Measurements from ENCODE around the gene ZNF408. TPM values are rescaled to one million over a fixed set of nuclear protein-coding genes. Genes with fewer than 3 reads are reported as not detected.

ZNF408 gene
- total RNA-seq, 2 experiments from 2014 or later, result 8.8 to 9.0 TPM

DNA sequence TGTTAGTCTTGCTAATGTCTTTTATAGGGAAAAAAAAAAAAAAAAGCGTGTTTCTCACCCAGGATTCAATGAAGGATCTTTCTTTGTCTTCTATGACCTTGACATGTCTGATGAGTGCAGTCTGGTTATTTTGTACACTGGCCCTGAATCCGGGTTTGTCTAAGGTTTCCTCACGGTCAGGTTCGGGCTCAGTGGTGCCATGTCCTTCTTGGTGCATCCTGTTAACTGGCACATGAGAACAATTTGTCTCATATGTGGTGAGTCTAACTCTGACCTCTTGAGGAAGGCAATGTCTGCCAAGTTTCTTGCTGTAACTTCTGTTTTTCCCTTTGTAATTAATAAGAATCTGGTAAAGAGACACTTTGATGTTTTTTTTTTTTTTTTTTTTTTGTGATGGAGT lies 30.7 kb downstream of the ZNF408 start:
- H3K4me3 Mint-ChIP-seq, result no peak overlapping the region
- H3K9me3 Mint-ChIP-seq (ENCODE audit: low read depth), result no peaks in the 10 kb centered on the region
- ChIA-PET CTCF (no interaction called here), POLR2A (interaction anchor here (0.7 kb wide), 1 partner anchor 36 kb away, joined by 6 read pairs; no protein-coding TSS in a partner anchor)
- no peaks in the 10 kb centered on the region for H3K36me3 Mint-ChIP-seq (ENCODE audit: low read depth)
- no peaks in the 10 kb centered on the region for H3K27me3 Mint-ChIP-seq
- intact Hi-C loops (cut with DNase I, micrococcal nuclease), result no loop called here
- H3K27ac Mint-ChIP-seq, result no peak overlapping the region
- ATAC-seq (no peak), DNase-seq (no peak)
- no peaks in the 10 kb centered on the region for H3K4me1 Mint-ChIP-seq

GRCh38 chr11:46733234-46733633 lies 32.4 kb downstream of the ZNF408 start:
- ATAC-seq (no peak), DNase-seq (no peak)
- CTCF ChIA-PET, result no interaction called here
- Mint-ChIP-seq H3K36me3 (ENCODE audit: low read depth) (no peaks in the 10 kb centered on the region), H3K4me1 (no peaks in the 10 kb centered on the region), H3K4me3 (no peak overlapping the region), H3K27me3 (no peaks in the 10 kb centered on the region), H3K9me3 (ENCODE audit: low read depth) (no peaks in the 10 kb centered on the region), H3K27ac (no peak overlapping the region)
- intact Hi-C loops (cut with DNase I, micrococcal nuclease), result no loop called here
- POLR2A ChIA-PET, result no interaction called here

DNA sequence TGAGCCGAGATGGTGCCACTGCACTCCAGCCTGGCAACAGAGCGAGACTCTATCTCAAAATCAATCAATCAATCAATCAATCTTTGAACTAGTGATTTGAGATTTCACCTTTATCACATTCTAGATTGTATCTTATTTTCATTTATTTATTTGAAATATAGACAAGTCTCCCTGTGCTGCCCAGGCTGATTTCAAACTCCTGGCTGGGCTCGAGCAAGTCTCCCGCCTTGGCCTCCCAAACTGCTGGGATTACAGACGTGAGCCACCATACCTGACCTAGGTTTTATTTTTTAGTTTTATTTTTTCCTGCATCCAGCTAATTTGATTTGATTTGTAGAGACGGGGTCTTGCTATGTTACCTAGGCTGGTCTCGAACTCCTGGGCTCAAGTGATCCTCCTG lies 35.3 kb downstream of the ZNF408 start:
- Mint-ChIP-seq H3K4me3 (no peak overlapping the region), H3K27me3 (no peaks in the 10 kb centered on the region), H3K9me3 (ENCODE audit: low read depth) (no peaks in the 10 kb centered on the region), H3K36me3 (ENCODE audit: low read depth) (peaks cover 3% of the 10 kb centered on the region), H3K27ac (no peak overlapping the region), H3K4me1 (no peaks in the 10 kb centered on the region)
- no peak for ATAC-seq
- ChIA-PET CTCF (interaction anchor here (0.7 kb wide), 1 partner anchor 11 kb away, joined by 3 read pairs; no protein-coding TSS in a partner anchor), POLR2A (no interaction called here)
- intact Hi-C loops (cut with DNase I, micrococcal nuclease), result no loop called here
- DNase-seq, result no peak

DNA sequence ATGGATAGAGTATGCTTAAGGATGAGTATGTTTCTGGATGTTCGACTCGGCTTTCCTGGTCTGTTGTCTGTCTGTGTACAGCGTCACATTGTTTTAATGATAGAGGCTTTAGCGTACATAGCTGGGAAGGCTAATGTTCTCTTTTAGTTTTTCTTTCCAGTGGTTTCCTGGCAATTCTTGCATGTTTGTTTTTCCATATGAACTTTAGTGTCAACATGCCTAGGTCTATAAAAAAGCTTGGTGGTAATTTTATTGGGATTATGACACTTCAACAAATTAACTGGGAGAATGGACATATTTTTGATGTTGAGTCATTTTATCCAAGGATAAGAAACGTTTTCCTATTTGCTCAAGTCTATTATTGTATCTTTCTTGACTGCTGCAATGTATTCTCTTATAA lies 35.8 kb downstream of the ZNF408 start:
- CTCF ChIA-PET, result interaction anchor here (0.7 kb wide), 1 partner anchor 11 kb away, joined by 3 read pairs; no protein-coding TSS in a partner anchor

DNA sequence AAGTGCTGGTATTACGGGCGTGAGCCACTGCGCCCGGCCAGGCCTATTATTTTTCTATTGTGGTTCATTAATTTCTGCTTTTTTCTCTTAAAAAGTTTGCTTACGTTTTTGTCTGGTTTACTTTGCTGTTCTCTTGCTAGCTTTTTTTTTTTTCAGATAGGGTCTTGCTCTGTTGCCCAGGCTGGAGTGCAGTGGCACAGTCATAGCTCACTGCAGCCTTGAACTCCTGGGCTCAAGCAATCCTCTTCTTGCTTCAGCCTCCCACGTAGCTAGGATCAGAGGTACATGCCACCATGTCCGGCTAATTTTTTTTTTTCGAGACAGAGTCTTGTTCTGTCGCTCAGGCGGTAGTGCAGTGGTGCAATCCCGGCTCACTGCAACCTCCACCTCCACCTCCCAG lies 36.9 kb downstream of the ZNF408 start:
- peaks cover 18% of the 10 kb centered on the region for H3K36me3 Mint-ChIP-seq (ENCODE audit: low read depth)

More for the DNA sequence above, 35.8 kb downstream of the ZNF408 start:
- Mint-ChIP-seq H3K4me1 (no peaks in the 10 kb centered on the region), H3K27ac (no peak overlapping the region), H3K9me3 (ENCODE audit: low read depth) (no peaks in the 10 kb centered on the region), H3K36me3 (ENCODE audit: low read depth) (peaks cover 7% of the 10 kb centered on the region), H3K27me3 (no peaks in the 10 kb centered on the region), H3K4me3 (no peak overlapping the region)
- ATAC-seq (no peak), DNase-seq (no peak)
- intact Hi-C loops (cut with DNase I, micrococcal nuclease), result no loop called here
- POLR2A ChIA-PET, result no interaction called here

GRCh38 chr11:46738887-46739286 lies 38.1 kb downstream of the ZNF408 start:
- H3K27ac Mint-ChIP-seq, result no peak overlapping the region
- no peaks in the 10 kb centered on the region for H3K27me3 Mint-ChIP-seq
- no peak for ATAC-seq
- DNase-seq, result no peak
- intact Hi-C loops (cut with DNase I, micrococcal nuclease), result no loop called here
- H3K4me1 Mint-ChIP-seq, result no peaks in the 10 kb centered on the region
- ChIA-PET POLR2A (no interaction called here), CTCF (interaction anchor here (0.8 to 0.9 kb wide), 2 partner anchors 14 to 273 kb away, joined by 3 to 4 read pairs; no protein-coding TSS in a partner anchor)
- peaks cover 27% of the 10 kb centered on the region for H3K36me3 Mint-ChIP-seq (ENCODE audit: low read depth)
- H3K9me3 Mint-ChIP-seq (ENCODE audit: low read depth), result no peaks in the 10 kb centered on the region
- no peak overlapping the region for H3K4me3 Mint-ChIP-seq

More for the DNA sequence above, 36.9 kb downstream of the ZNF408 start:
- H3K27me3 Mint-ChIP-seq, result no peaks in the 10 kb centered on the region
- ChIA-PET CTCF (interaction anchor here (0.6 kb wide), 2 partner anchors 20 to 998 kb away, joined by 3 read pairs; no protein-coding TSS in a partner anchor), POLR2A (no interaction called here)
- intact Hi-C loops (cut with DNase I, micrococcal nuclease), result no loop called here
- H3K4me1 Mint-ChIP-seq, result no peaks in the 10 kb centered on the region
- DNase-seq (no peak), ATAC-seq (no peak)
- no peaks in the 10 kb centered on the region for H3K9me3 Mint-ChIP-seq (ENCODE audit: low read depth)
- H3K4me3 Mint-ChIP-seq, result no peak overlapping the region
- H3K27ac Mint-ChIP-seq, result no peak overlapping the region

DNA sequence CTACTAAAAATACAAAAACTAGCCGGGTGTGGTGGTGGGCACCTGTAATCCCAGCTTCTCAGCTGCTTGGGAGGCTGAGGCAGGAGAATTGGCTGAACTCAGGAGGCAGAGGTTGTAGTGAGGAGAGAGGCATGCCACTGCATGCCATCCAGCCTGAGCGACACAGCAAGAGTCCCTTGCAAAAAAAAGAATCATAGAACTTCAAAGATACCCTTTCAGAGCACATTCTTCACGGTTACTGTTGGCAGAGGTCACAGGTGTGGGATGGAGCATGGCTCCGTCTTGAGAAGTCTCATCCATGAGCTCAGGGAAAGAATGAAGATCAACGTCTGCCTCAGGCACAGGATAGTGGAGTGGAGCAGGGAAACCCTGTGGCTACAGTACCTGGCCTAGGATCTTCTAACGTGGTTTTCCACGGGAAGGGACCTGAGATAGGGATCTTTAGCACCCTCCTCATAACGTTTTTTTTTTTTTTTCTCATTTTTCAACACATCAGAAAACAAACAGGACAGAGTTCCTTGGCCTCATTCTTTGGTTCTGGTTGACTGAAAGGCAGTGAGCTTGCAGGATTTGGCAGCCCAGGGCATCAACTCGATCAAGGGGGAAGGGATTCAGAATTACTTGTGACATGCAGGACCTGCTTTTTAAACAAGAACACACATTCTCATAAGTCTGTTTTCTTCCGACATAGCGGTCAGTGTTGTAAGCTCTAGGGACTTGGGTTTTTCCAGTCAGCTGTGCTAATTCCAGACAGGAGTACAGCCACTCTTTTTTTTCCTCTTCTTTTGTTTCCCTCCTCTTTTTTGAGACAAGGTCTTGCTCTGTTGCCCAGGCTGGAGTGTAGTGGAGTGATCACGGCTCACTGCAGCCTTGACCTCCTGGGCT lies 41.0 kb downstream of the ZNF408 start:
- POLR2A ChIA-PET, result interaction anchor here (0.7 kb wide), 2 partner anchors 201 to 497 kb away, joined by 3 to 4 read pairs; no protein-coding TSS in a partner anchor
- intact Hi-C loops (cut with DNase I, micrococcal nuclease), result no loop called here

DNA sequence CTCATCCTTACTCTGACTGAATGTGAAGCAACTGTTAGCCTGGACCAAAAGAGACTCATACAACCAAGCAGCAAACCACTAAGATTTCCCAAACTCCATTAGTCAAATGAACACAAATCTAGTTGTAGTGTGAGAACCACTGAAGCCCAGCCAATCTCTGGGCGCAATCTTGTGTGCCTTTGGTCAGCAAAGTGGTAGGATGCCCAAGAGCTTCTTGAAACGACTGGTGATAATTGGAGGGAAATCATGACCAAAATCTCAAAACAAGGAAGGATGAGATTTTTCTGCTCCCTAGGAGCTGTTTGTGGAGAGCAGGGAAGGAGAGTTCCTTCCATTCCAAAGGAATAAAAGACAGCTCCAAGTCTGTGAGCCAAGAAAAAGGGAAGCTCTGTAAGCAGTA lies 42.2 kb downstream of the ZNF408 start:
- H3K36me3 Mint-ChIP-seq (ENCODE audit: low read depth), result peaks cover 43% of the 10 kb centered on the region
- ATAC-seq, result no peak
- H3K4me1 Mint-ChIP-seq, result no peaks in the 10 kb centered on the region
- ChIA-PET POLR2A (no interaction called here), CTCF (no interaction called here)
- H3K27ac Mint-ChIP-seq, result no peak overlapping the region
- intact Hi-C loops (cut with DNase I, micrococcal nuclease), result no loop called here
- no peaks in the 10 kb centered on the region for H3K27me3 Mint-ChIP-seq
- no peak for DNase-seq
- no peak overlapping the region for H3K4me3 Mint-ChIP-seq
- H3K9me3 Mint-ChIP-seq (ENCODE audit: low read depth), result no peaks in the 10 kb centered on the region

More for the DNA sequence above, 41.0 kb downstream of the ZNF408 start:
- CTCF ChIA-PET, result interaction anchor here (0.7 kb wide), 1 partner anchor 48 kb away, joined by 3 read pairs; no protein-coding TSS in a partner anchor
- ATAC-seq (no peak), DNase-seq (no peak)
- Mint-ChIP-seq H3K4me3 (no peak overlapping the region), H3K27me3 (no peaks in the 10 kb centered on the region), H3K4me1 (no peaks in the 10 kb centered on the region), H3K27ac (no peak overlapping the region), H3K9me3 (ENCODE audit: low read depth) (no peaks in the 10 kb centered on the region), H3K36me3 (ENCODE audit: low read depth) (peaks cover 39% of the 10 kb centered on the region)

- peaks cover 45% of the 10 kb centered on the region for H3K36me3 Mint-ChIP-seq (ENCODE audit: low read depth)
- CTCF ChIA-PET, result no interaction called here
- H3K4me3 Mint-ChIP-seq, result no peak overlapping the region
- POLR2A ChIA-PET, result no interaction called here
- ATAC-seq (no peak), DNase-seq (no peak)
- intact Hi-C loops (cut with DNase I, micrococcal nuclease), result no loop called here
- H3K27me3 Mint-ChIP-seq, result no peaks in the 10 kb centered on the region
- no peak overlapping the region for H3K27ac Mint-ChIP-seq
- no peaks in the 10 kb centered on the region for H3K9me3 Mint-ChIP-seq (ENCODE audit: low read depth)
- no peaks in the 10 kb centered on the region for H3K4me1 Mint-ChIP-seq
Measured at GRCh38 chr11:46743693-46744339, 43.0 kb downstream of the ZNF408 start.

GRCh38 chr11:46745328-46745727 lies 44.5 kb downstream of the ZNF408 start:
- ChIA-PET CTCF (no interaction called here), POLR2A (no interaction called here)
- H3K27me3 Mint-ChIP-seq, result no peaks in the 10 kb centered on the region
- H3K36me3 Mint-ChIP-seq (ENCODE audit: low read depth), result peaks cover 54% of the 10 kb centered on the region
- H3K9me3 Mint-ChIP-seq (ENCODE audit: low read depth), result no peaks in the 10 kb centered on the region
- H3K4me1 Mint-ChIP-seq, result no peaks in the 10 kb centered on the region
- no peak overlapping the region for H3K27ac Mint-ChIP-seq
- H3K4me3 Mint-ChIP-seq, result no peak overlapping the region
- intact Hi-C loops (cut with DNase I, micrococcal nuclease), result no loop called here
- DNase-seq (no peak), ATAC-seq (no peak)

GRCh38 chr11:46745995-46746394 lies 45.2 kb downstream of the ZNF408 start:
- ChIA-PET CTCF (interaction anchor here (0.7 kb wide), 1 partner anchor 63 kb away, joined by 3 read pairs; no protein-coding TSS in a partner anchor), POLR2A (no interaction called here)
- no peak overlapping the region for H3K4me3 Mint-ChIP-seq
- no peak overlapping the region for H3K27ac Mint-ChIP-seq
- intact Hi-C loops (cut with DNase I, micrococcal nuclease), result no loop called here
- DNase-seq (no peak), ATAC-seq (no peak)
- H3K4me1 Mint-ChIP-seq, result no peaks in the 10 kb centered on the region
- H3K9me3 Mint-ChIP-seq (ENCODE audit: low read depth), result no peaks in the 10 kb centered on the region
- H3K36me3 Mint-ChIP-seq (ENCODE audit: low read depth), result peaks cover 59% of the 10 kb centered on the region
- H3K27me3 Mint-ChIP-seq, result no peaks in the 10 kb centered on the region

DNA sequence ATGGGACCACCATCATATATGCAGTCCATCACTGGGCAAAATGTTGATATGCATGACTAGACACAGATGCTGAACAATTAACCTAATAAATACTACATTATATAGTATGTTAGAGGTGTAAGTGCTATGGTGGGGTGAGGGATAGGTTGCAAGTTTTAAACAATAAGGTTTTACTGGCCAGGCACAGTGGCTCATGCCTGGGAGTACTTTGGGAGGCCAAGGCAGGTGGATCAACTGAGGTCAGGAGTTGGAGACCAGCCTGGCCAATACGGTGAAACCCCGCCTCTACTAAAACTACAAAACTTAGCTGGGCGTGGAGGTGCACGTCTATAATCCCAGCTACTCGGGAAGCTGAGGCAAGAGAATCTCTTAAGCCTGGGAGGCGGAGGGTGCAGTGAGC lies 46.3 kb downstream of the ZNF408 start:
- POLR2A ChIA-PET, result no interaction called here
- no peak for DNase-seq
- CTCF ChIA-PET, result no interaction called here
- Mint-ChIP-seq H3K36me3 (ENCODE audit: low read depth) (peaks cover 55% of the 10 kb centered on the region), H3K9me3 (ENCODE audit: low read depth) (no peaks in the 10 kb centered on the region), H3K4me1 (no peaks in the 10 kb centered on the region), H3K4me3 (no peak overlapping the region), H3K27me3 (no peaks in the 10 kb centered on the region), H3K27ac (no peak overlapping the region)
- ATAC-seq, result no peak
- intact Hi-C loops (cut with DNase I, micrococcal nuclease), result no loop called here

Data from activated CD4-positive, alpha-beta T cell treated with anti-CD3 and anti-CD28 coated beads for 36 hours (primary cell).